Esophagus muscularis mucosa (tissue), 4 donors: ENCODE results near the gene OSBP2. TPM values are rescaled to one million over a fixed set of nuclear protein-coding genes. Genes with fewer than 3 reads are reported as not detected.

Source experiments
- DNase-seq: peaks from one replicate; pipeline ENCODE4 v3.0.0-alpha.2; 2017; ENCODE audit errors: extremely low spot score
- H3K27ac ChIP-seq, 4 donors: fragments of 200-600 bp; sonication (generic); replicated peaks in 1 of 4; 1 replicate in 3 of 4; 2 replicates in 1 of 4; pipeline ENCODE4 v1.5.1; 2016 to 2019; ENCODE audit warnings: mild to moderate bottlenecking in 1 of 4
- H3K27me3 ChIP-seq, 4 donors: fragments of 200-600 bp; sonication (generic); one replicate each; pipeline versions ENCODE4 v1.5.1 to v1.6.0; 2016 to 2019
- H3K36me3 ChIP-seq, 4 donors: fragments of 200-600 bp; sonication (generic); one replicate each; pipeline ENCODE4 v1.5.1; 2016 to 2019
- H3K4me1 ChIP-seq, 4 donors: fragments of 200-600 bp; sonication (generic); one replicate each; pipeline ENCODE4 v1.5.1; 2016 to 2019
- H3K4me3 ChIP-seq, 4 donors: fragments of 200-600 bp; sonication (generic); 1 replicate in 2 of 4; 2 replicates in 2 of 4; pipeline ENCODE4 v1.5.1; 2016 to 2019; ENCODE audit warnings: mild to moderate bottlenecking in 4 of 4, moderate library complexity in 1 of 4
- H3K9me3 ChIP-seq, 4 donors: fragments of 200-600 bp; sonication (generic); 1 replicate in 3 of 4; 2 replicates in 1 of 4; pipeline ENCODE4 v1.5.1; 2016 to 2019
- EP300 ChIP-seq: sonication (generic); formaldehyde crosslinking; IDR thresholded peaks from one replicate; pipeline ENCODE4 v1.6.1; 2017; ENCODE audit warnings: antibody characterized with exemption
- POLR2A ChIP-seq: fragments of 450-650 bp; IDR thresholded peaks from one replicate; pipeline ENCODE4 v1.6.1; 2017; ENCODE audit warnings: antibody characterized with exemption, moderate library complexity, mild to moderate bottlenecking, low read depth
- POLR2AphosphoS5 ChIP-seq, 2 donors: sonication (generic); formaldehyde crosslinking; IDR thresholded peaks; one replicate each; pipeline ENCODE4 v1.6.1; 2017; ENCODE audit warnings: antibody characterized with exemption in 2 of 2
- WGBS: methylation state at CpG from one replicate; pipeline ENCODE4 v1.1.5; 2018; 5-methylcytosine and 5-hydroxymethylcytosine counted together
- intact Hi-C: fragments of 100-400 bp; cut with DNase I; formaldehyde crosslinking; loops from one replicate; pipeline ENCODE4 v1.15.1; 2023
- total RNA-seq, 4 donors: library from RNA; depleted of rRNA; stranded (reverse); fragments of >200 nt; gene quantifications; one replicate each; pipeline versions ENCODE4 v1.1.0 to v1.2.1, GENCODE V29; 2016
- TF ChIP-seq, protein P1 (sequence below), 3 experiments: fragments of 200-600 bp in 2 of 3; fragments of 450-650 bp in 1 of 3; sonication (generic) in 2 of 3; IDR thresholded peaks; one replicate each; pipeline ENCODE4 v1.5.1; 2017 to 2019; ENCODE audit warnings: antibody characterized with exemption in 3 of 3, mild to moderate bottlenecking in 2 of 3, moderate library complexity in 1 of 3

OSBP2 gene
- total RNA-seq, 4 donors from 2014 or later, result 0.42 to 4.6 (median 2.9) TPM

DNA sequence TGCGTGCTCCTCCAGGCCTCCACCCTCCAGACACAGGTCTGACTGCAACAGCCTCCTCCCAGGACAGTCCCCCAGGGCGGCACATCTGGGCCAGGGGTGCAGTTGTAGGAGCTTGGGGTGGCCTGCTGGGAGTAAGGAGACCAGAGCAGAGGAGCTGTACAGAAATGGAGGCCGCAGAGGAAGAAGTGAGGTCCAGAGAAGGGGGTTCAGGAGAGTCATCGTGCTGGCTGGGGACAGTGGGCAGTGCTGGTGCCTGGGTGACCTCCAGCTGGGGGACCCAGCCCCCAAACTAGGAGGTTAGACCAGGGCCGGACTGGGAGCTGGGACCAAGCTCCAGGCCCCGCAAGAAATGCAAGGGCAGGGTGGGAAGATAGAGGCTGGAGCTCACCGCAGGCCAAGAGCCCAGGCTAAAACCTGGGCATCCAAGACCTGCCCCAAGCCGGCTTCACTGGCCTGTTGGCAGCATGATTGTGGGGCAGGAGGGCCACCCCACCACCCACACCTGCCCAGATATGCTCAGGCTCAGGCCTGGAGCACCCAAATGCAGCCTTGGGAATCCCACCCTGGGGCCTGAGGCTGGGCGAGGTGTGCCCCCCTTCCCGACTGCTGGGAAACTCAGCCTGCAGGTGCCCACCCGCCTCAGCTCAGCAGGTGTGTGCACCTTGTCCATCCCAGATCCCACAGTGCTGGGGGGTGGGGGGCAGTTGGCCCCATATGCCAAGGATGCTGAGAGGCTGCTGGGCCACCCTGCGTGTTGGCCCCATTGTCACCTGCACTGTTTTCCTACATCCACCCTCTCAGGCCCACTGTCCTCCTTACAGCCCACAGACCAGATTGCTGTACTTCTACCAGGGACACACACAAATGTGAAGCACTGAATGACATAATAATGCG, 177.0 kb downstream of the OSBP2 start:
- WGBS, result 82% methylated on average over 7 of the region's 13 CpGs
- TF ChIP-seq, protein P1, sequence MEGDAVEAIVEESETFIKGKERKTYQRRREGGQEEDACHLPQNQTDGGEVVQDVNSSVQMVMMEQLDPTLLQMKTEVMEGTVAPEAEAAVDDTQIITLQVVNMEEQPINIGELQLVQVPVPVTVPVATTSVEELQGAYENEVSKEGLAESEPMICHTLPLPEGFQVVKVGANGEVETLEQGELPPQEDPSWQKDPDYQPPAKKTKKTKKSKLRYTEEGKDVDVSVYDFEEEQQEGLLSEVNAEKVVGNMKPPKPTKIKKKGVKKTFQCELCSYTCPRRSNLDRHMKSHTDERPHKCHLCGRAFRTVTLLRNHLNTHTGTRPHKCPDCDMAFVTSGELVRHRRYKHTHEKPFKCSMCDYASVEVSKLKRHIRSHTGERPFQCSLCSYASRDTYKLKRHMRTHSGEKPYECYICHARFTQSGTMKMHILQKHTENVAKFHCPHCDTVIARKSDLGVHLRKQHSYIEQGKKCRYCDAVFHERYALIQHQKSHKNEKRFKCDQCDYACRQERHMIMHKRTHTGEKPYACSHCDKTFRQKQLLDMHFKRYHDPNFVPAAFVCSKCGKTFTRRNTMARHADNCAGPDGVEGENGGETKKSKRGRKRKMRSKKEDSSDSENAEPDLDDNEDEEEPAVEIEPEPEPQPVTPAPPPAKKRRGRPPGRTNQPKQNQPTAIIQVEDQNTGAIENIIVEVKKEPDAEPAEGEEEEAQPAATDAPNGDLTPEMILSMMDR (IDR thresholded peaks at IDR 0.05), result no peak
- TF ChIP-seq POLR2A (no peak), POLR2AphosphoS5 (IDR thresholded peaks at IDR 0.05) (no peak), EP300 (no peak)
- Histone ChIP-seq H3K9me3 (no peaks in the 10 kb centered on the region), H3K4me1 (no peaks in the 10 kb centered on the region), H3K27ac (no peak overlapping the region), H3K36me3 (peaks cover 0 to 5% (median 0%) of the 10 kb centered on the region in 4 donors), H3K4me3 (no peak overlapping the region), H3K27me3 (no peaks in the 10 kb centered on the region)
- intact Hi-C loops, result no loop called here
- DNase-seq, result no peak

DNA sequence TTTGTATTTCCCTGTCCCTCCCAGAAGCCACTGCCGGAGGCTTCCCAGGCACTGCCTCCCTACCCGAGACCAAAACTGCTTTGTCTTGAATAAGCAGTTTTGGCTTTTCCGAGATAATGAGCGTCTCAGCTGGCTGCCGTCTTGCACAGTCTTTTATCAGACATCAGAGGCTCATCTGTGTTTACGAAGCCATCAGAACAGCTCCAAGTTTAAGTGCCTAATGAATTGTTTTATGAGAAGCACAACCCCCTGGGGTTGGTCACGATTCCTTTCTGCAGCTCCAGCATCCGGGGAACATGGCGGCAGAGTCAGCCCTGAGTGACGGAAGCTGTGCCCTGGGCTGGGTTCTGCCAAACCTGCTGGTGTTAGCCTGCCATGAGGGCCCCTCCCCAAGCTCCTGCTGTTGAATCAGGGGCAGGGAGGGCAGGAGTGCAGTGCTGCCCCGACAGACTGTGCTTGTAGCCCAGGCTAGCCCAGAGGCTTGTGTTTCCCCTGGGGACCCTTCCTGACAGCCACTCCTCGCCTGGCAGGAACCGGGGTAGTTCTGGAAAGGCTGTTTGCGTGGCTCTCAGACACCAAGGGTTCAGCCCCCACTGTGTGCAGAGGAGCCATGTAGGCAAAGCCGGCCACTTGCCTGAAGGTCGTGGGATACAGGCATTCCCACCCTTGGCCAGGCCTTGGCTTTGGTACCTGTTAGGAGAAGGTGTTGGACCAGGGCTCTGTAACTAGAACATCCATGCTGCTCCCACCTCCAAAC, 177.8 kb downstream of the OSBP2 start:
- Histone ChIP-seq H3K27me3 (no peaks in the 10 kb centered on the region), H3K4me3 (no peak overlapping the region), H3K9me3 (no peaks in the 10 kb centered on the region), H3K36me3 (peaks cover 0 to 5% (median 0%) of the 10 kb centered on the region in 4 donors), H3K27ac (no peak overlapping the region), H3K4me1 (no peaks in the 10 kb centered on the region)
- intact Hi-C loops, result no loop called here
- no peak for TF ChIP-seq POLR2AphosphoS5 (IDR thresholded peaks at IDR 0.05)
- TF ChIP-seq EP300, result no peak
- no peak for TF ChIP-seq POLR2A
- TF ChIP-seq, protein P1 (IDR thresholded peaks at IDR 0.05), result no peak
- WGBS, result 72% methylated on average over 11 of the region's 16 CpGs
- no peak for DNase-seq

DNA sequence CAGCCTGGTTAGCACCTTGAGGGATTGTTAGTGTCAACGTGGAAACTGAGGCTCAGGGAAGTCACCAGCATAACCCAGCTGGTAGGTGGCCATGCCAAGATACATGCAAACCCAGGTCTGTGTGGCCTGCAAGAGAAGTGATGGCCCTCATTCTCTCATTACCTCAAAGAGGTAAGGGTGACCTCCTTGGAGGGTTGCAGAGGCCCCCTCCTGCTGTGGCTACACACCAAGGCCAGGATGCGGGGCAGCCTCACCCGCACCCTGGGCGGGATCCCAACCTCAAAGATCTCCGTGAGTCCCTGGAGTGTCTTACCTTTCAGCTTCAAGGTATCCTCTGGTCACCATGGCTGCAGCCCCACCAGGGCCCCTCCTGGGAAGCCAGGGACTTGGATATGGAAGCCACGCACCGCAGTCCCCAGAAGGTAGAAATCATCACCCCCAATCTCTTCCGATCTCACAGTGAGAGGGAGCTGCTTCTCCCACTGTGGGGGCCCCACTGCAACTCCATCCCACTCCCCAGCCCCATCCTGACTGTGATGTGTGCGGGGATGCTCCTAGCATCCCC, 178.5 kb downstream of the OSBP2 start:
- TF ChIP-seq EP300, result no peak
- TF ChIP-seq, protein P1 (IDR thresholded peaks at IDR 0.05), result no peak
- no peak for TF ChIP-seq POLR2A
- TF ChIP-seq POLR2AphosphoS5 (IDR thresholded peaks at IDR 0.05), result no peak
- H3K27me3 ChIP-seq, result no peaks in the 10 kb centered on the region
- H3K36me3 ChIP-seq, result peaks cover 0 to 5% (median 0%) of the 10 kb centered on the region in 4 donors
- DNase-seq, result no peak
- 97% methylated on average over 4 of the region's 9 CpGs for WGBS
- peaks cover 0 to 2% (median 0%) of the 10 kb centered on the region in 4 donors for H3K4me1 ChIP-seq
- intact Hi-C loops, result no loop called here
- H3K27ac ChIP-seq, result no peak overlapping the region
- H3K9me3 ChIP-seq, result no peaks in the 10 kb centered on the region
- no peak overlapping the region for H3K4me3 ChIP-seq

DNA sequence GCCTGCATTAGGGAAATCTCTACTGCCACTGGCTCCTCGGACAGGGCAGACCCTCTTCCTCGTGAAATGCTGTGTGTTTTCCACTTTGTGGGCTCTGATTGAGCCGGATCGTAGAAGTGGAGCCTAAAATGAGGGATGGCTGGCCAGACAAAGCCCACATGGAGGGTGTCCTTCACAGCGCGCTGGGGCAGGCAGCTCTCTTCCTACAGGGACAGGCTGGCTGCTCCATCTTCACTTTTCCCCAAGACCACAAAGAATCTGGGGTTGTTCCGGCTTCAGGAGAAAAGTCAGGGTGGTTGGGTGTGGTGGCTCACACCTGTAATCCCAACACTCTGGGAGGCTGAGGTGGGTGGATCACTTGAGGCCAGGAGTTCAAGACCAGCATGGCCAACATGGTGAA, 179.0 kb downstream of the OSBP2 start:
- no peak for DNase-seq
- no peak overlapping the region for H3K4me3 ChIP-seq
- TF ChIP-seq EP300 (no peak), POLR2A (no peak), POLR2AphosphoS5 (IDR thresholded peaks at IDR 0.05) (no peak)
- TF ChIP-seq, protein P1 (IDR thresholded peaks at IDR 0.05), result no peak
- 100% methylated on average over 6 of the region's 7 CpGs for WGBS
- H3K9me3 ChIP-seq, result no peaks in the 10 kb centered on the region
- intact Hi-C loops, result no loop called here
- H3K4me1 ChIP-seq, result peaks cover 0 to 4% (median 0%) of the 10 kb centered on the region in 4 donors
- H3K27me3 ChIP-seq, result no peaks in the 10 kb centered on the region
- H3K36me3 ChIP-seq, result peaks cover 0 to 5% (median 0%) of the 10 kb centered on the region in 4 donors
- H3K27ac ChIP-seq, result no peak overlapping the region
